ENCODE measurements around the gene TNF. TPM values are rescaled to one million over a fixed set of nuclear protein-coding genes. Genes with fewer than 3 reads are reported as not detected.

TNF gene
- total RNA-seq, 1 experiment from 2014 or later: 0.31 TPM

GRCh38 chr6:31535538-31536324, 39.6 kb upstream of the TNF start (continued):
- TF ChIP-seq HMGXB4 (CRISPR knock-in tag; IDR thresholded peaks at IDR 0.05): no peak
- TF ChIP-seq NR2C2 (CRISPR knock-in tag; IDR thresholded peaks at IDR 0.05): no peak

GRCh38 chr6:31538805-31539400, 36.5 kb upstream of the TNF start:
- Mint-ChIP-seq H3K9me3 (no peaks in the 10 kb centered on the region), H3K36me3 (peaks cover 71% of the 10 kb centered on the region), H3K4me3 (peak overlapping the region; percentile 99), H3K27ac (peak overlapping the region; percentile 89), H3K4me1 (peaks cover 42% of the 10 kb centered on the region), H3K27me3 (ENCODE audit: low read depth) (no peaks in the 10 kb centered on the region)
- POLR2A ChIA-PET: interaction anchor here (1.1 kb wide), 1 partner anchor 100 kb away, joined by 3 read pairs; no protein-coding TSS in a partner anchor
- ATAC-seq (no peak), DNase-seq (ENCODE audit: low spot score) (no peak)
- TF ChIP-seq NFATC4 (CRISPR knock-in tag; IDR thresholded peaks at IDR 0.05): no peak
- CTCF ChIA-PET: interaction anchor here (0.5 kb wide), 1 partner anchor 10 kb away, joined by 5 read pairs; the partner anchor contains the start of gene MCCD1

GRCh38 chr6:31540640-31541039, 34.7 kb upstream of the TNF start:
- Mint-ChIP-seq H3K27ac (peak overlapping the region; percentile 98), H3K4me1 (peaks cover 40% of the 10 kb centered on the region), H3K36me3 (peaks cover 54% of the 10 kb centered on the region), H3K4me3 (peak overlapping the region; percentile 99), H3K27me3 (ENCODE audit: low read depth) (no peaks in the 10 kb centered on the region), H3K9me3 (no peaks in the 10 kb centered on the region)
- ATAC-seq (no peak), DNase-seq (ENCODE audit: low spot score) (no peak)
- ChIA-PET POLR2A (interaction anchor here (0.5 to 2.5 kb wide), 6 partner anchors 11 to 309 kb away, joined by 4 to 22 read pairs (median 6); partner anchors contain the start of genes MCCD1, MICB and PRRC2A), CTCF (interaction anchor here (0.9 to 4.8 kb wide), 2 partner anchors 12 to 58 kb away, joined by 4 to 23 read pairs; partner anchors contain the start of gene MCCD1)
- TF ChIP-seq ERG (CRISPR knock-in tag; IDR thresholded peaks at IDR 0.05) (no peak), USF1 (CRISPR knock-in tag; IDR thresholded peaks at IDR 0.05) (no peak), SMAD4 (CRISPR knock-in tag; IDR thresholded peaks at IDR 0.05) (no peak), MLX (CRISPR knock-in tag; IDR thresholded peaks at IDR 0.05) (no peak), ARID4B (CRISPR knock-in tag; IDR thresholded peaks at IDR 0.05; ENCODE audit: borderline replicate concordance) (no peak), IRF1 (CRISPR knock-in tag; IDR thresholded peaks at IDR 0.05) (no peak), ZNF423 (CRISPR knock-in tag; IDR thresholded peaks at IDR 0.05) (no peak), ZNF532 (CRISPR knock-in tag; IDR thresholded peaks at IDR 0.05; ENCODE audit: borderline replicate concordance) (no peak), USF2 (CRISPR knock-in tag; IDR thresholded peaks at IDR 0.05) (no peak), CDX4 (CRISPR knock-in tag; IDR thresholded peaks at IDR 0.05; ENCODE audit: borderline replicate concordance) (no peak), PRRX2 (CRISPR knock-in tag; IDR thresholded peaks at IDR 0.05) (no peak)
